ENCODE measurements around the gene MMUT. TPM values are rescaled to one million over a fixed set of nuclear protein-coding genes. Genes with fewer than 3 reads are reported as not detected.
"Not testable (repeated sequence)": the region's sequence is repeated elsewhere in the genome, so short reads cannot be mapped to it uniquely, and the experiment has no call there.

The MMUT gene
- total RNA-seq, 2 experiments from 2014 or later = 9.0 to 17.2 TPM

DNA sequence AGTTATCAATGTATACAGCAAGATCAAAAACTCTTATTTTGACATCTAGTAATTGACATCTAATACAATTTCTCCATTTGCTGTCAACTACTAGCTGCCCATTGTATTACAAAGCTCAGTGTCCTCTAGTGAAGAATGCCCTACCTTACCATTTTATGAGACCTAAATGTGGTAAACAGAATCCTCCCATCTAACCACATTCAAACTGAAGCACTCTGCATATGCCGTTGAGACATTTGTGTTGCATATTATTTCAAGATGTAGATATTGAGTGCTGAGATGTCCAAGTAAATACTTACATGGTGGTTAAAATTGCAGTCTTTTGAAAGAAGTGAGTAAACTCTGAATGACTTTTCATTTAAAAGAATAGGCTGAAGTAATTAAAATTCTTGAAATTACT is 36.1 kb upstream of the MMUT start:
- no peaks in the 10 kb centered on the region for H3K79me2 ChIP-seq (ENCODE audit: insufficient read depth, low read depth, low read length)
- no TSS peak for BruUV-seq (replicated peaks)
- no peak overlapping the region for H3K27ac ChIP-seq (ENCODE audit: low read depth, low read length, poor library complexity, severe bottlenecking)
- no peaks in the 10 kb centered on the region for H3K9me2 ChIP-seq (ENCODE audit: insufficient read depth, low read length)
- POLR2A ChIA-PET = interaction anchor here (0.6 to 1.3 kb wide), 3 partner anchors 9 to 21 kb away, joined by 3 to 4 read pairs (median 3); no protein-coding TSS in a partner anchor
- H3K9me3 ChIP-seq (ENCODE audit: low read length) = no peaks in the 10 kb centered on the region
- no peaks in the 10 kb centered on the region for H3K4me1 ChIP-seq (ENCODE audit: insufficient read depth, low read length, poor library complexity, severe bottlenecking)
- H4K20me1 ChIP-seq (ENCODE audit: insufficient read depth, low read length) = no peaks in the 10 kb centered on the region
- no peak for TF ChIP-seq EZH2phosphoT487 (IDR thresholded peaks at IDR 0.05; ENCODE audit: borderline replicate concordance, low read depth, low read length)
- TF ChIP-seq, protein P1, sequence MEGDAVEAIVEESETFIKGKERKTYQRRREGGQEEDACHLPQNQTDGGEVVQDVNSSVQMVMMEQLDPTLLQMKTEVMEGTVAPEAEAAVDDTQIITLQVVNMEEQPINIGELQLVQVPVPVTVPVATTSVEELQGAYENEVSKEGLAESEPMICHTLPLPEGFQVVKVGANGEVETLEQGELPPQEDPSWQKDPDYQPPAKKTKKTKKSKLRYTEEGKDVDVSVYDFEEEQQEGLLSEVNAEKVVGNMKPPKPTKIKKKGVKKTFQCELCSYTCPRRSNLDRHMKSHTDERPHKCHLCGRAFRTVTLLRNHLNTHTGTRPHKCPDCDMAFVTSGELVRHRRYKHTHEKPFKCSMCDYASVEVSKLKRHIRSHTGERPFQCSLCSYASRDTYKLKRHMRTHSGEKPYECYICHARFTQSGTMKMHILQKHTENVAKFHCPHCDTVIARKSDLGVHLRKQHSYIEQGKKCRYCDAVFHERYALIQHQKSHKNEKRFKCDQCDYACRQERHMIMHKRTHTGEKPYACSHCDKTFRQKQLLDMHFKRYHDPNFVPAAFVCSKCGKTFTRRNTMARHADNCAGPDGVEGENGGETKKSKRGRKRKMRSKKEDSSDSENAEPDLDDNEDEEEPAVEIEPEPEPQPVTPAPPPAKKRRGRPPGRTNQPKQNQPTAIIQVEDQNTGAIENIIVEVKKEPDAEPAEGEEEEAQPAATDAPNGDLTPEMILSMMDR (conservative IDR thresholded peaks at IDR 0.05; ENCODE audit: low read length) = no peak
- no peak overlapping the region for H3K4me2 ChIP-seq (ENCODE audit: low read length)
- DNase-seq (ENCODE audit: low spot score) = no peak
- H3K4me3 ChIP-seq (ENCODE audit: low read depth, low read length, poor library complexity, severe bottlenecking) = no peak overlapping the region
- no peak overlapping the region for H2AFZ ChIP-seq (ENCODE audit: low read length)
- H3K36me3 ChIP-seq (ENCODE audit: insufficient read depth, low read length) = peaks cover 5% of the 10 kb centered on the region; the same call in 1 of the 2 replicates
- CTCF ChIA-PET (ENCODE audit: unreplicated experiment) = no interaction called here
- intact Hi-C loops (cut with micrococcal nuclease; ENCODE audit: unreplicated experiment) = no loop called here

DNA sequence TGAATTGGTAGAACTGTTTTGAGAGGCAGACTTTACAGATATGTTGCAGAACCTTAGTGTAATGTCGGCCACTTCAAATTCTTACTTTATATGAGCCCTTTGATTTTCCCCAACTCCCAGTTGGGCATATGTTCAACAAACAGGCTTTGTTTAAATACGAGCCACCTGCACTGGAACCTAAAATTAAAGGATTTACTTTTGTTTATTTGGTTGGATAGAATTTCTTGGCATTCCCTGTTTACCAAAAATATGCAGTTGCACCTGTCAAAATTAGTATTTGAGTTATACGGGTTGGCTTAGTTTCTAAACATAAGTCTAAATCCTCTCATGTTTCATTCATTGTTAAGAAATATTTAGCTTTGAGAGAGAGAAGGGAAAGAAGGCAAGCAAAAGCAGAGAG is 34.3 kb upstream of the MMUT start:
- ChIA-PET POLR2A (no interaction called here), CTCF (ENCODE audit: unreplicated experiment) (no interaction called here)
- Histone ChIP-seq H3K4me3 (ENCODE audit: low read depth, low read length, poor library complexity, severe bottlenecking) (no peak overlapping the region), H3K4me1 (ENCODE audit: insufficient read depth, low read length, poor library complexity, severe bottlenecking) (no peaks in the 10 kb centered on the region), H3K27ac (ENCODE audit: low read depth, low read length, poor library complexity, severe bottlenecking) (no peak overlapping the region), H3K36me3 (ENCODE audit: insufficient read depth, low read length) (peaks cover 23% of the 10 kb centered on the region), H3K9me2 (ENCODE audit: insufficient read depth, low read length) (no peaks in the 10 kb centered on the region), H3K4me2 (ENCODE audit: low read length) (no peak overlapping the region), H3K79me2 (ENCODE audit: insufficient read depth, low read depth, low read length) (no peaks in the 10 kb centered on the region), H2AFZ (ENCODE audit: low read length) (no peak overlapping the region), H3K9me3 (ENCODE audit: low read length) (no peaks in the 10 kb centered on the region), H4K20me1 (ENCODE audit: insufficient read depth, low read length) (no peaks in the 10 kb centered on the region)
- no peak for DNase-seq (ENCODE audit: low spot score)
- BruUV-seq (replicated peaks) = no TSS peak
- TF ChIP-seq, protein P1 (conservative IDR thresholded peaks at IDR 0.05; ENCODE audit: low read length) = no peak
- TF ChIP-seq EZH2phosphoT487 (IDR thresholded peaks at IDR 0.05; ENCODE audit: borderline replicate concordance, low read depth, low read length) = no peak
- intact Hi-C loops (cut with micrococcal nuclease; ENCODE audit: unreplicated experiment) = no loop called here

DNA sequence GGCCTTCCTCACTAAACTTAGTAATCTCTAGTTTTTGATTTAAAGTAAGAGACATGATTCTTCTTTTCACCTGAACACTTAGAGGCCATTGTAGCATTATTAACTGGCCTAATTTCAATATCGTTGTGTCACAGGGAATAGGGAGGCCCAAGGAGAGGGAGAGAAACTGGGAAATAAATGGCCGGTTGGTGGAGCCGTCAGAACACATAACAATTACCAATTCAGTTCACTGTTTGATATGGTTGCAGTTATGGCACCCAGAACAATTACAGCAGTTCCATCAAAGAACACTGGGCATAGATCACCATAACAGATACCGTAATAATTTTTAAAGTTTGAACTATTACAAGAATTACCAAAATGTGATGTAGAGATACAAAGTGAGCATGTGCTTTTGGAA is 27.6 kb upstream of the MMUT start:
- Histone ChIP-seq H3K4me1 (ENCODE audit: insufficient read depth, low read length, poor library complexity, severe bottlenecking) (no peaks in the 10 kb centered on the region), H3K9me2 (ENCODE audit: insufficient read depth, low read length) (no peaks in the 10 kb centered on the region), H3K36me3 (ENCODE audit: insufficient read depth, low read length) (peaks cover 73% of the 10 kb centered on the region), H3K79me2 (ENCODE audit: insufficient read depth, low read depth, low read length) (no peaks in the 10 kb centered on the region), H4K20me1 (ENCODE audit: insufficient read depth, low read length) (no peaks in the 10 kb centered on the region), H2AFZ (ENCODE audit: low read length) (no peak overlapping the region), H3K27ac (ENCODE audit: low read depth, low read length, poor library complexity, severe bottlenecking) (no peak overlapping the region), H3K9me3 (ENCODE audit: low read length) (no peaks in the 10 kb centered on the region), H3K4me3 (ENCODE audit: low read depth, low read length, poor library complexity, severe bottlenecking) (no peak overlapping the region), H3K4me2 (ENCODE audit: low read length) (no peak overlapping the region)
- intact Hi-C loops (cut with micrococcal nuclease; ENCODE audit: unreplicated experiment) = no loop called here
- POLR2A ChIA-PET = no interaction called here
- DNase-seq (ENCODE audit: low spot score) = no peak
- TF ChIP-seq EZH2phosphoT487 (IDR thresholded peaks at IDR 0.05; ENCODE audit: borderline replicate concordance, low read depth, low read length) = no peak
- TF ChIP-seq, protein P1 (conservative IDR thresholded peaks at IDR 0.05; ENCODE audit: low read length) = no peak
- CTCF ChIA-PET (ENCODE audit: unreplicated experiment) = no interaction called here
- no TSS peak for BruUV-seq (replicated peaks)

DNA sequence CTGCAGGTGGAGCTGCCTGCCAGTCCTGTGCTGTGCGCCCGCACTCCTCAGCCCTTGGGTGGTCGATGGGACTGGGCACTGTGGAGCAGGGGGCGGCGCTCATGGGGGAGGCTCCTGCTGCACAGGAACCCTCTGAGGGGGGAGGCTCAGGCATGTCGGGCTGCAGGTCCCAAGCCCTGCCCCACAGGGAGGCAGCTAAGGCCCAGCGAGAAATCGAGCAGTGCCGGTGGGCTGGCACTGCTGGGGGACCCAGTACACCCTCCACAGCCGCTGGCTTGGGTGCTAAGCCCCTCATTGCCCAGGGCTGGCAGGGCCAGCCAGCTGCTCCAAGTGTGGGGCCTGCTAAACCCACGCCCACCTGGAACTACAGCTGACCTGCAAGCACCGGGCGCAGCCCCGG is 20.3 kb upstream of the MMUT start:
- H3K4me1 ChIP-seq (ENCODE audit: insufficient read depth, low read length, poor library complexity, severe bottlenecking); BruUV-seq (replicated peaks); H3K27ac ChIP-seq (ENCODE audit: low read depth, low read length, poor library complexity, severe bottlenecking); H3K79me2 ChIP-seq (ENCODE audit: insufficient read depth, low read depth, low read length); CTCF ChIA-PET (ENCODE audit: unreplicated experiment); intact Hi-C loops (cut with micrococcal nuclease; ENCODE audit: unreplicated experiment); H3K4me3 ChIP-seq (ENCODE audit: low read depth, low read length, poor library complexity, severe bottlenecking); DNase-seq (ENCODE audit: low spot score); H3K9me2 ChIP-seq (ENCODE audit: insufficient read depth, low read length); H3K9me3 ChIP-seq (ENCODE audit: low read length); H3K4me2 ChIP-seq (ENCODE audit: low read length); H2AFZ ChIP-seq (ENCODE audit: low read length); H4K20me1 ChIP-seq (ENCODE audit: insufficient read depth, low read length): not testable (repeated sequence)
- H3K36me3 ChIP-seq (ENCODE audit: insufficient read depth, low read length) = peaks cover 70% of the 10 kb centered on the region
- POLR2A ChIA-PET = interaction anchor here (0.9 kb wide), 1 partner anchor 126 kb away, joined by 3 read pairs; no protein-coding TSS in a partner anchor
